H1 (cell line): ENCODE measurements around the gene CEP76.

ENCODE experiments used
- CHD1 ChIP-seq: IDR thresholded peaks from 2 replicates; pipeline ENCODE4 v1.6.1; 2012; ENCODE audit warnings: low read depth, low read length, improper control_type of control experiment
- EZH2 ChIP-seq: fragments of 200-600 bp; sonication (generic); IDR thresholded peaks from 2 replicates; pipeline ENCODE4 v1.7.1; 2012; ENCODE audit warnings: low read depth, mild to moderate bottlenecking, moderate library complexity, low read length, inconsistent platforms; ENCODE audit not compliant: severe bottlenecking
- GABPA ChIP-seq: IDR thresholded peaks from 2 replicates; pipeline ENCODE4 v1.6.1; 2011; ENCODE audit warnings: mild to moderate bottlenecking, low read length, moderate library complexity, borderline replicate concordance; ENCODE audit not compliant: insufficient read depth
- JUND ChIP-seq: IDR thresholded peaks from 2 replicates; pipeline ENCODE4 v1.6.1; 2011; ENCODE audit warnings: mild to moderate bottlenecking, improper control_type of control experiment, low read length
- POLR2A ChIP-seq, 2 experiments: IDR thresholded peaks; 1 replicate in 1 of 2; 2 replicates in 1 of 2; pipeline ENCODE4 v1.6.1; 2011; ENCODE audit warnings: low read depth in 2 of 2, low read length in 2 of 2, mild to moderate bottlenecking in 2 of 2; ENCODE audit errors: control extremely low read depth in 1 of 2
- SP2 ChIP-seq: IDR thresholded peaks from 2 replicates; pipeline ENCODE4 v1.6.1; 2012; ENCODE audit warnings: mild to moderate bottlenecking, low read length, inconsistent platforms
- TF ChIP-seq, protein P1 (sequence below): IDR thresholded peaks from 2 replicates; pipeline ENCODE4 v1.6.1; 2012; ENCODE audit warnings: inconsistent platforms
- TF ChIP-seq, protein P2 (sequence below), 3 experiments: IDR thresholded peaks; 1 replicate in 2 of 3; 2 replicates in 1 of 3; pipeline versions ENCODE4 v1.5.1 to v1.6.1; 2011; ENCODE audit warnings: low read length in 3 of 3, mild to moderate bottlenecking in 3 of 3, inconsistent platforms in 2 of 3, low read depth in 1 of 3, moderate library complexity in 1 of 3; ENCODE audit not compliant: insufficient read depth in 1 of 3; ENCODE audit errors: control extremely low read depth in 1 of 3

DNA sequence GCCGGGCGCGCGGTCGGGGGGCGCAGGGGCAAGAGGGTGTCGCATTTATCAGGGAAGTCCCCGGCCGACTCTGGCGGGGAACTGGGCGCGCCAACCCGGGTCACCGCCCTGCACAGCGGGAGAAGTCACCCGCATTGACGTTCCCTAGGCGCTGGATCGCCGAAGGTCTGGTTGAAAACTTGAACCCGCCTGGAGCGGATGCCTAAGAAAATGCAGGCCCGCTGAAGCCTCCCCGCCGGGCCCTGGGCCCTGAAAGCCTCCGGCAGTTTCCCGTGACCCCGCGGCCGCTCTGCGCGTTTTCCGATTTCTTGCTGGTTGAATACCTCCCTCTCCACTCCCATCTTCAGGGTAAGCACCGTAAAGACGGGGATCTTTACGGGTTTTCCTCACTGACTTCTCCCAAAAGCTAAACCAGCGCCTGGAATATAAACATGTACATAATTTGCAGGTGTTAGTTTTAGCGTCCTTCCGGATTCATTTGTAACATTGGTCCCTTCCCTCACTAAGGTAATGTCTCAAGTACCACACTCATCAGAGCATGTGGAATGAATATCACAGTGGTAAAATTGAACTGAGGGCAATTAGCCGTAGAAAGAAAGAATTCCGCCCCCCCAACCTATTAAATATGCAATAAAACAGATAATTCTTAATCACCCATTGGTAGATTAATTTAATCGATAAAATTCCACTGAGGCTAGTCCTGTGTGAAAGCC lies 43.9 kb downstream of the CEP76 start:
- TF ChIP-seq, protein P1, sequence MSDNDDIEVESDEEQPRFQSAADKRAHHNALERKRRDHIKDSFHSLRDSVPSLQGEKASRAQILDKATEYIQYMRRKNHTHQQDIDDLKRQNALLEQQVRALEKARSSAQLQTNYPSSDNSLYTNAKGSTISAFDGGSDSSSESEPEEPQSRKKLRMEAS: no peak
- TF ChIP-seq POLR2A (IDR thresholded peaks at IDR 0.05; ENCODE audit: control extremely low read depth in 1 of 2, low read depth in 2 of 2, low read length in 2 of 2): no peak
- TF ChIP-seq, protein P2, sequence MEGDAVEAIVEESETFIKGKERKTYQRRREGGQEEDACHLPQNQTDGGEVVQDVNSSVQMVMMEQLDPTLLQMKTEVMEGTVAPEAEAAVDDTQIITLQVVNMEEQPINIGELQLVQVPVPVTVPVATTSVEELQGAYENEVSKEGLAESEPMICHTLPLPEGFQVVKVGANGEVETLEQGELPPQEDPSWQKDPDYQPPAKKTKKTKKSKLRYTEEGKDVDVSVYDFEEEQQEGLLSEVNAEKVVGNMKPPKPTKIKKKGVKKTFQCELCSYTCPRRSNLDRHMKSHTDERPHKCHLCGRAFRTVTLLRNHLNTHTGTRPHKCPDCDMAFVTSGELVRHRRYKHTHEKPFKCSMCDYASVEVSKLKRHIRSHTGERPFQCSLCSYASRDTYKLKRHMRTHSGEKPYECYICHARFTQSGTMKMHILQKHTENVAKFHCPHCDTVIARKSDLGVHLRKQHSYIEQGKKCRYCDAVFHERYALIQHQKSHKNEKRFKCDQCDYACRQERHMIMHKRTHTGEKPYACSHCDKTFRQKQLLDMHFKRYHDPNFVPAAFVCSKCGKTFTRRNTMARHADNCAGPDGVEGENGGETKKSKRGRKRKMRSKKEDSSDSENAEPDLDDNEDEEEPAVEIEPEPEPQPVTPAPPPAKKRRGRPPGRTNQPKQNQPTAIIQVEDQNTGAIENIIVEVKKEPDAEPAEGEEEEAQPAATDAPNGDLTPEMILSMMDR (IDR thresholded peaks at IDR 0.05; ENCODE audit: control extremely low read depth in 1 of 3, insufficient read depth in 1 of 3, low read depth in 1 of 3, low read length in 3 of 3): no peak
- TF ChIP-seq JUND: no peak
- TF ChIP-seq SP2: no peak
- TF ChIP-seq CHD1: no peak
- TF ChIP-seq GABPA: no peak
- no peak for TF ChIP-seq EZH2
